ENCODE measurements around the gene LRP1B.

The LRP1B gene

GRCh38 chr2:140863713-140864112 is 1267.1 kb downstream of the LRP1B start:
- no peak for DNase-seq

GRCh38 chr2:140862181-140862580 is 1268.6 kb downstream of the LRP1B start:
- DNase-seq: no peak

GRCh38 chr2:140861666-140862065 is 1269.2 kb downstream of the LRP1B start:
- DNase-seq: no peak

GRCh38 chr2:140855471-140855870 is 1275.3 kb downstream of the LRP1B start:
- DNase-seq: no peak

- DNase-seq: no peak
These were observed 1279.4 kb downstream of the LRP1B start for GRCh38 chr2:140851258-140851981.

GRCh38 chr2:140843186-140843585 is 1287.6 kb downstream of the LRP1B start:
- DNase-seq: no peak

- no peak for DNase-seq
These were observed 1288.7 kb downstream of the LRP1B start for GRCh38 chr2:140842110-140842509.

- DNase-seq: no peak
These were observed 1289.7 kb downstream of the LRP1B start for GRCh38 chr2:140841141-140841540.

GRCh38 chr2:140836826-140837225 is 1294.0 kb downstream of the LRP1B start:
- DNase-seq: no peak

- DNase-seq: no peak
These were observed 1295.7 kb downstream of the LRP1B start for GRCh38 chr2:140835079-140835478.

GRCh38 chr2:140814141-140814540 is 1316.7 kb downstream of the LRP1B start:
- no peak for DNase-seq

GRCh38 chr2:140808820-140809219 is 1322.0 kb downstream of the LRP1B start:
- no peak for DNase-seq

- DNase-seq: no peak
These were observed 1322.6 kb downstream of the LRP1B start for GRCh38 chr2:140808211-140808610.

- DNase-seq: no peak
These were observed 1326.0 kb downstream of the LRP1B start for GRCh38 chr2:140804700-140805260.

GRCh38 chr2:140801311-140801710 is 1329.5 kb downstream of the LRP1B start:
- no peak for DNase-seq

- no peak for DNase-seq
These were observed 1333.1 kb downstream of the LRP1B start for GRCh38 chr2:140797718-140798117.

- no peak for DNase-seq
These were observed 1339.0 kb downstream of the LRP1B start for GRCh38 chr2:140791802-140792201.

GRCh38 chr2:140786585-140786984 is 1344.2 kb downstream of the LRP1B start:
- no peak for DNase-seq

GRCh38 chr2:140775411-140775810 is 1355.4 kb downstream of the LRP1B start:
- DNase-seq: no peak

- no peak for DNase-seq
These were observed 1360.2 kb downstream of the LRP1B start for GRCh38 chr2:140770645-140771044.

- no peak for DNase-seq
These were observed 1369.0 kb downstream of the LRP1B start for GRCh38 chr2:140761807-140762206.

- no peak for DNase-seq
These were observed 1371.2 kb downstream of the LRP1B start for GRCh38 chr2:140759426-140760156.

GRCh38 chr2:140747665-140748064 is 1383.2 kb downstream of the LRP1B start:
- DNase-seq: no peak

- DNase-seq: no peak
These were observed 1383.7 kb downstream of the LRP1B start for GRCh38 chr2:140747090-140747489.

All from activated CD8-positive, alpha-beta memory T cell treated with anti-CD3 and anti-CD28 coated beads, Interleukin-2, amount 50 U/mL, for 48 hours (primary cell).